K562 (cell line): ENCODE results near the gene LZTS2.

ENCODE experiments used
- CEBPZ ChIP-seq: fragments of 150-350 bp; IDR thresholded peaks from 2 replicates; pipeline ENCODE4 v1.6.1; 2014; ENCODE audit warnings: low read depth, mild to moderate bottlenecking, low read length, borderline replicate concordance
- CTBP1 ChIP-seq: fragments of 450-650 bp; IDR thresholded peaks from 2 replicates; pipeline ENCODE4 v1.6.1; 2016; ENCODE audit warnings: borderline replicate concordance
- DPF2 ChIP-seq: fragments of 450-650 bp; IDR thresholded peaks from 2 replicates; pipeline ENCODE4 v1.6.1; 2016
- E2F1 ChIP-seq: sonication (generic); formaldehyde crosslinking; IDR thresholded peaks from 2 replicates; pipeline ENCODE4 v1.8.1; 2023; ENCODE audit warnings: mild to moderate bottlenecking, missing genetic modification reagents, moderate library complexity
- EZH2 ChIP-seq: IDR thresholded peaks from 2 replicates; pipeline ENCODE4 v1.6.1; 2012; ENCODE audit warnings: low read depth, mild to moderate bottlenecking, inconsistent platforms, low read length, borderline replicate concordance
- GABPA ChIP-seq: fragments of 200-800 bp; sonication (Bioruptor generic); conservative IDR thresholded peaks from 2 replicates; pipeline ENCODE4 v1.6.1; 2016; ENCODE audit warnings: low read depth, missing genetic modification characterization, missing compliant biosample characterization
- HDGF ChIP-seq: fragments of 450-650 bp; IDR thresholded peaks from 2 replicates; pipeline ENCODE4 v1.6.1; 2016
- JUNB ChIP-seq: fragments of 450-650 bp; formaldehyde crosslinking; conservative IDR thresholded peaks from 2 replicates; pipeline ENCODE4 v1.4.0; 2020; ENCODE audit warnings: mild to moderate bottlenecking
- JUND ChIP-seq, 2 experiments: IDR thresholded peaks; 2 replicates in 1 of 2; 3 replicates in 1 of 2; pipeline ENCODE4 v1.6.1; 2011; ENCODE audit warnings: borderline replicate concordance in 2 of 2, low read depth in 2 of 2, low read length in 2 of 2, improper control_type of control experiment in 1 of 2, missing biosample characterization in 1 of 2, missing genetic modification characterization in 1 of 2, missing genetic modification reagents in 1 of 2
- MCM3 ChIP-seq: fragments of 450-650 bp; IDR thresholded peaks from 2 replicates; pipeline ENCODE4 v1.6.1; 2016
- POLR2A ChIP-seq: fragments of 450-650 bp; conservative IDR thresholded peaks from 2 replicates; pipeline ENCODE4 v1.6.1; 2016
- ZNF561 ChIP-seq: fragments of 450-650 bp; formaldehyde crosslinking; conservative IDR thresholded peaks from 2 replicates; pipeline ENCODE4 v1.4.0; 2020; ENCODE audit warnings: mild to moderate bottlenecking, moderate library complexity
- TF ChIP-seq, protein P1 (sequence below), 2 experiments: fragments of 450-650 bp; formaldehyde crosslinking in 1 of 2; IDR thresholded peaks; 2 replicates each; pipeline versions ENCODE4 v1.4.0 to v1.6.1; 2014 to 2020; ENCODE audit warnings: mild to moderate bottlenecking in 2 of 2, borderline replicate concordance in 1 of 2, low read depth in 1 of 2

DNA sequence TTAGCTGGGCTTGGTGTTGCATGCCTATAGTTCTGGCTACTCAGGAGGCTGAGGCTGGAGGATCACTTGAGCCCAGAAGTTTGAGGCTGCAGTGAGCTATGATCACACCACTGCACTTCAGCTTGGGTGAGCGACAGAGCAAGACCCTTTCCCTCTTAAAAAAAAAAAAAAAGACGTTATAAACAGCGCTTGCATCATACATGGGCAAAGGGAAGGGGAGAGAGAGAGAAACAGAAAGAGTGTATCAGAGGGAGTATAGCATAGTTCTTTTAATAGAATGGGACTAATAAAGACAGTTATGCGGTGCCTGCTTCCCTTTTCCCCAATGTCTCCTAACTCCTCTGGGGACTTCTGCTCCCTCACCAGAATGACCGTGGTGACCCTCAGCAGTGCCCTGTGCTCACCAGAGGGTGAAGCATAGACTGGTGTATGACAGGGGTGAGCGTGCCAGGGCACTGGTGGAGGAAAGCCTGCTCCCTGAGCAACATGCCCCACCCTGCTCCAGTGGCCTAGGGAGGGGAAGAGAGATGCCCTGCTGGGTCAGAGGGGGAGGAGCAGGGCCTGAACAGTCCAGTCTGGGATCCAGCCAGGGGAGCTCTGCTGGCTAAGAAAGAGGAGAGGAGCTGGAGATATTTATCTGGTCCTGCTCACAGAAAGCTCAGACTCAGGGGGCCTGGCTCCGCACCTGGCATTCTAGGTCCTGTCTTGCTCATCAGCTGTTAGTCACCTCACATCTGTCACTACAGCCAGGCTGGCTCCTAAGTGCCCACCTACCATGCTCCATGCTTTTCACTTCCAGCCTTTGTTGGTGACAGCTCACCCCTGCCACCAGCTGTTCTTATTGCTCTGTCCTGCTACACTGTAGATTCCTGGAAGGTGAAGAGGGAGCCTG lies 29.1 kb downstream of the LZTS2 start:
- TF ChIP-seq JUNB (no peak), CEBPZ (no peak), ZNF561 (CRISPR knock-in tag) (no peak), CTBP1 (no peak), POLR2A (no peak), E2F1 (CRISPR knock-in tag) (no peak), GABPA (tag) (no peak), HDGF (no peak), JUND (IDR thresholded peaks at IDR 0.05; ENCODE audit: borderline replicate concordance, low read depth, low read length) (no peak), JUND (tag; IDR thresholded peaks at IDR 0.05; ENCODE audit: borderline replicate concordance, low read depth, low read length) (no peak), DPF2 (no peak), EZH2 (no peak), MCM3 (no peak)
- TF ChIP-seq, protein P1, sequence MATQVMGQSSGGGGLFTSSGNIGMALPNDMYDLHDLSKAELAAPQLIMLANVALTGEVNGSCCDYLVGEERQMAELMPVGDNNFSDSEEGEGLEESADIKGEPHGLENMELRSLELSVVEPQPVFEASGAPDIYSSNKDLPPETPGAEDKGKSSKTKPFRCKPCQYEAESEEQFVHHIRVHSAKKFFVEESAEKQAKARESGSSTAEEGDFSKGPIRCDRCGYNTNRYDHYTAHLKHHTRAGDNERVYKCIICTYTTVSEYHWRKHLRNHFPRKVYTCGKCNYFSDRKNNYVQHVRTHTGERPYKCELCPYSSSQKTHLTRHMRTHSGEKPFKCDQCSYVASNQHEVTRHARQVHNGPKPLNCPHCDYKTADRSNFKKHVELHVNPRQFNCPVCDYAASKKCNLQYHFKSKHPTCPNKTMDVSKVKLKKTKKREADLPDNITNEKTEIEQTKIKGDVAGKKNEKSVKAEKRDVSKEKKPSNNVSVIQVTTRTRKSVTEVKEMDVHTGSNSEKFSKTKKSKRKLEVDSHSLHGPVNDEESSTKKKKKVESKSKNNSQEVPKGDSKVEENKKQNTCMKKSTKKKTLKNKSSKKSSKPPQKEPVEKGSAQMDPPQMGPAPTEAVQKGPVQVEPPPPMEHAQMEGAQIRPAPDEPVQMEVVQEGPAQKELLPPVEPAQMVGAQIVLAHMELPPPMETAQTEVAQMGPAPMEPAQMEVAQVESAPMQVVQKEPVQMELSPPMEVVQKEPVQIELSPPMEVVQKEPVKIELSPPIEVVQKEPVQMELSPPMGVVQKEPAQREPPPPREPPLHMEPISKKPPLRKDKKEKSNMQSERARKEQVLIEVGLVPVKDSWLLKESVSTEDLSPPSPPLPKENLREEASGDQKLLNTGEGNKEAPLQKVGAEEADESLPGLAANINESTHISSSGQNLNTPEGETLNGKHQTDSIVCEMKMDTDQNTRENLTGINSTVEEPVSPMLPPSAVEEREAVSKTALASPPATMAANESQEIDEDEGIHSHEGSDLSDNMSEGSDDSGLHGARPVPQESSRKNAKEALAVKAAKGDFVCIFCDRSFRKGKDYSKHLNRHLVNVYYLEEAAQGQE (IDR thresholded peaks at IDR 0.05; ENCODE audit: borderline replicate concordance): no peak
- TF ChIP-seq, protein P1 (CRISPR knock-in tag; IDR thresholded peaks at IDR 0.05; ENCODE audit: low read depth): no peak
